GM04503 (cell line): ENCODE data around the gene CCDC159.
"Not testable (repeated sequence)": the region's sequence is repeated elsewhere in the genome, so short reads cannot be mapped to it uniquely, and the experiment has no call there.

Experiments
- DNase-seq: peaks from one replicate; pipeline ENCODE4 v3.0.0-alpha.2; 2012; ENCODE audit warnings: low read depth

The CCDC159 gene, protein sequence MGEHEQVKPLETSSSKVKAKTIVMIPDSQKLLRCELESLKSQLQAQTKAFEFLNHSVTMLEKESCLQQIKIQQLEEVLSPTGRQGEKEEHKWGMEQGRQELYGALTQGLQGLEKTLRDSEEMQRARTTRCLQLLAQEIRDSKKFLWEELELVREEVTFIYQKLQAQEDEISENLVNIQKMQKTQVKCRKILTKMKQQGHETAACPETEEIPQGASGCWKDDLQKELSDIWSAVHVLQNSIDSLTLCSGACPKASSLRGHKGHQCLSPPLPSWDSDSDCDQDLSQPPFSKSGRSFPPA

DNA sequence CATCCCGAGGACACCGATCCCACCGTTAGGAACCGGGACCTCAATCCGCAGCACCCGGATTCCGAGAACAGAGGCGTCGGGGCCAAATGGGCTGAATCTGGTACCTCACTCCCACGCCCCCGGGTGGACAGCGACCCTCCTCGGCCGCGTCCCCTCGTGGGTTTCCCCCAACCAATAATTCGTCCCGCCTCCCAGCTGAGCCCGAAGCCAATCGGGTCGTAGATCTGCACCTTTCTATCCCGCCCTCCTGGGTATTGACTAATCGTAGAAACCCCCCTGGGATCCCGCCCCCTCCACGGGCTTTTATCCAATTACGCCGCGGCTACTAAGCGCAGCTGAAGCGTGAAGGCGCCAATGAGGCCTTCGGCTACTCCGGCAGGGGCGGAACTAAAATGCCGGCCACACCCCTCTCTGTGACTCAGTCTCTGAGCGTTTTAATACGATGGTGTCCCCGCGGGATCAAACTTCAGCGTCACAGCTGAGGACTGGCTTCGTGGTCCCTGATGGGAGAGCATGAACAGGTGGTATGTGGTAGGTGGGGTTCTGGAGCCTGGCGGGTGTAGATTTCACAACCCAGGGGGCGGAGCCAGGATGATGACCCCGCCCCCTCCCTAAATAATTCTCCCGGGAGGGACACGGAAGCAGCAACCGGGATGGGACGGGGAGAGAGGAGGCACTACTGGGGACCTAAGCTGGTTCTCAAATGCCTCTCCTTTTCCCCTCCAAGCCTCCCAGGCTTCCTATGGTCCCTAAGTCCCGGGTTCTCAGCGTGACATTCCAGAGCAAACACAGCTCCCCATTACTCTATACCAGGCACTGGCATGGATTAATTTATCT lies at the start of gene CCDC159, which contains the start of gene TMEM205:
Gene CCDC159 (plus strand): TSS at position 416 of the 837 bp plus-strand sequence. CDS start 88 bp downstream, at position 504.
Gene TMEM205 (minus strand): TSS at position 165 of the 837 bp plus-strand sequence. CDS start 649 bp downstream, outside the sequence.
- DNase-seq = peak; percentile 96

DNA sequence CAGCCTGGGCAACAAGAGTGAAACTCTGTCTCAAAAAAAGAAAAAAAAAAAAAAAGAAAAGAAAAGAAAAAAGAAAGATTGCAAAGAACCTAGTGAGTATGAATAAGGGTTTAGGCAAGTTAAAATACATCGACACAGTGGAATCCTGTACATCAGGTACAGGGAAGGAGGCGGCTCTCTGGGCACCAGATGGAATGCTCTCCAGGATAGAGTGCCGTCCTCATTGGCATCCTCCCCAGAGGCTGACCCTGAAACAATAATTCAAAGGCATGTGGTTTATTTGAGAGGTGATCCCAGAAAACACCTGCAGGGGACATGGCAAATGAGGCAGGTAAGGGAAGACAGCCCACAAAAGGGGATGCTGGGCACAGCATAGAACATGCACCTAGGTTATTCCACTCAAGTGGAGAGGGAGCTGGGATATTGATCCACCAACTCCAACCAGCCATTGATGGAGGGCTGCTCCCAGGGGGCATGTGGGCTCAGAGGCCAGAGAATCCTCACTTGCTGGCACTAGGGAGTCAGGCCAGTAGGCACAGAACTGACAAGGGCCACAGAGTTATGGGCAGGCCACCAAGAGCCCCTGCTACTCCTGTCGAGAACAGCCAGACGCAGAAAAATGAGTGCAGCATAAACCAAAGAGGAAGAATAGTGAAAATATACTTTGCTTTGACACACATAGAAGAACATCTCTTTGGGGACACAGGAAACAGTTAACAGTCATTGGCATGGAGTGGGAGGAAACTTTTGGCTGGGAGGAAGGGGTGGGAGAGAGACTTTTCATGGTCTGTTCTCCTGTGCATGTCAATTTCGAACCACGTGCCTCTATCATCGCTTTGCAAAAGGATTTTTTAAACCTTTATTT lies 46.1 kb upstream of the CCDC159 start:
- no peak for DNase-seq

DNA sequence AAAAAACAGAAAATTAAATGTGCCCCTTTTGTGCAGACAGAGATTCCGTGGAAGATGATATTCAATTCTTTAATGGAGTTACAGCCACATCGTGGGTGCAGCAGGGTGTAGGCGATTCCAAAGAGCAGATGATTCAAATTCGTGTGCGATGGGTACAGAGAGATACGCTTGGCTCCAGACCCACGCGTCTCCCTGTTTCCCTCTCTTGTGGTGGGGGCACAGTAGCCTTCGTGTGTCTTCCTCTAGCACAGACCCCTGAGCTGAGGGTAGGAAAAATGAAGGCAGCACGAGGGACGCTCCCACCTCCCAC lies 45.6 kb upstream of the CCDC159 start:
- no peak for DNase-seq

DNA sequence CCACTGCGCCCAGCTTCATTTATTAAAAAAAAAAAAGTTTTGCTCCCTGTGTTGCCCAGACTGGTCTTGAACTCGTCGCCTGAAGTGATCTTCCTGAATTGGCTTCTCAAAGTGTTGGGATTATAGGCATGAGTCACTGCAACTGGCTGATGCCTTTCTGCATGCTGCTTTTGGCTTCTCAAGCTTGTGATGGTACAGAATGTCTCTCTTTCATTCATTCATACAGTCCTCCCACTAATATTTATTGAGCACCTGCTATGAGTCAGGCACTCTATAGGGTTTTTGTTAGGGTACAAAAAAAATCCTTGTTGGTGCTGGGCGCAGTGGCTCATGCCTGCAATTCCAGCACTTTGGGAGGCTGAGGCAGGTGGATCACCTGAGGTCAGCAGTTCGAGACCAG lies 41.4 kb upstream of the CCDC159 start:
- DNase-seq = no peak

DNA sequence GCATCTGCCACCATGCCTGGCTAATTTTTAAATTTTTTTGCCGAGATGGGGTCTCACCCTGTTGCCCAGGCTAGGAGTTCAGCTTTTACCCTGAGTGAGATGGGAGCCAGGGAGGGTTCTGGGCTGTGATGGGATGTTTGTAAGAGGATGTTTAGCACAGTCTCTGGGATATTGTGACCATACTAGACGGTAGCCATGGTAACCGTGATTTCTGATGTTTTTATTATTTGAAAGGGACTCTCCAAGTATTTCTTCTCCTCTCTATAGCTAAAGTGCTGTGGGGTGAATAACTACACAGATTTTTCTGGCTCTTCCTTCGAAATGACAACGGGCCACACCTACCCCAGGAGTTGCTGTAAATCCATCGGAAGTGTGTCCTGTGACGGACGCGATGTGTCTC lies 40.0 kb upstream of the CCDC159 start:
- no peak for DNase-seq

DNA sequence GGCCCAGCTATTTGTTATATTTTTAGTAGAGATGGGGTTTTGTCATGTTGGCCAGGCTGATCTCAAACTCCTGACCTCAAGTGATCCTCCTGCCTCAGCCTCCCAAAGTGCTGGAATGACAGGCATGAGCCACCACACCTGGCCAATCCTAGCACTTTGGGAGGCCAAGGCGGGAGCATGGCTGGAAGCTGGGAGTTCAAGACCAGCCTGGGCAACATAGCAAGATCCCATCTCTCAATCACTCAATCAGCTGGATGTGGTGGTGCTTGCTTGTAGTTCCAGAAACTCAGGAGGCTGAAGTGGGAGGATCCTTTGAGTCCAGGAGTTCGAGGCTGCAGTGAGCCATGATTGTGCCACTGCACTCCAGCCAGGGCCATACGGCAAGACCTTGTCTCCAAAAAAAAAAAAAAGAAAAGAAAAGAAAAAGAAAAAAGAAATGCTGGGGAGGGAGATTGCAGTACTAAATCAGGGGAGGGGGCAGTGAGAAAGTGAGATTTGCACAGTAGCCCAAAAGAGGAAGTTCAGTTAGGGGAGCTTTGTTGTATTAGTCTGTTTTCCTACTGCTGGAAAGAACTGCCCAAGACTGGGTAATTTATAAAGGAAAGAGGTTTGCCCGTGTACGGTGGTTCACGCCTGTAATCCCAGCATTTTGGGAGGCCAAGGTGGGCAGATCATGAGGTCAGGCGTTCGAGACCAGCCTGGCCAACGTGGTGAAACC lies 25.9 kb upstream of the CCDC159 start:
- DNase-seq = not testable (repeated sequence)

DNA sequence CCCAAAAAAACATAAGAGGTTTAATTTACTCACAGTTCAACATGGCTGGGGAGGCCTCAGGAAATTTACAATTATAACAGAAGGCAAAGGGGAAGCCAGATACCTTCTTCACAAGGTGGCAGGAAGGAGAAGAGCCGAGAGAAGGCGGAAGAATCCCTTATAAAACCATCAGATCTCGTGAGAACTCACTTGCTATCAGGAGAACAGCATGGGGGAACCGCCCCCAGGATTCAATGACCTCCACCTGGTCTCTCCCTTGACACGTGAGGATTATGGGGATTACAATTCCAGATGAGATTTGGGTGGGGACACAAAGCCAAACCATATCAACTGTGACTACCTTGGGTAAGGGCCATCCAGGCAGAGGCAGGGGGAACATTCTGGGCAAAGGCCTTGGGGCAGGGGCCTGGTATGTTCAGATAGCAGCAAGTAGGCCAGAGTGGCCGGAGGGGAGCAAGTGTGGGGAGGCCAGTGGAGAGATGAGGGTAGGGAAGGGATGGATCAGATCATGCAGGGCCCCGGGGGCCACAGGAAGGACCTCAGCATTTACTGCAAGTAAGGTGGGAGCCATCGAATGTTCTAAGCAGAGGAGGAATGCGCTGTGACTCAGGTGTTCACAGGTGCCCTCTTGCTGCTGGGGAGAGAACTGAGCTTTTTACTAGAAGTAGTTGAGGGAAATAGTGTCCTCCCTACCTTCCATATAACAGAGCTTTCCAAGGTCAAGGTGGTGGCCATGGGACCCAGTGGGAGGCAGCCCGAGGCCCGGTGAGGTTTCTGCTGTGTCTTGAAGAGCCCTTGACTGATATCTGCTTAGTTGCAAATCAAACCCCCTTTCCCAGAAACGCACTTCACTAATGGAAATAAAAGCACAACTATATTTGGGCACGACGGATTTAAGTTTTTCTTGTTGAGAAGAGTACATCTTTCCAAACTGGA lies 24.9 kb upstream of the CCDC159 start:
- DNase-seq = no peak

DNA sequence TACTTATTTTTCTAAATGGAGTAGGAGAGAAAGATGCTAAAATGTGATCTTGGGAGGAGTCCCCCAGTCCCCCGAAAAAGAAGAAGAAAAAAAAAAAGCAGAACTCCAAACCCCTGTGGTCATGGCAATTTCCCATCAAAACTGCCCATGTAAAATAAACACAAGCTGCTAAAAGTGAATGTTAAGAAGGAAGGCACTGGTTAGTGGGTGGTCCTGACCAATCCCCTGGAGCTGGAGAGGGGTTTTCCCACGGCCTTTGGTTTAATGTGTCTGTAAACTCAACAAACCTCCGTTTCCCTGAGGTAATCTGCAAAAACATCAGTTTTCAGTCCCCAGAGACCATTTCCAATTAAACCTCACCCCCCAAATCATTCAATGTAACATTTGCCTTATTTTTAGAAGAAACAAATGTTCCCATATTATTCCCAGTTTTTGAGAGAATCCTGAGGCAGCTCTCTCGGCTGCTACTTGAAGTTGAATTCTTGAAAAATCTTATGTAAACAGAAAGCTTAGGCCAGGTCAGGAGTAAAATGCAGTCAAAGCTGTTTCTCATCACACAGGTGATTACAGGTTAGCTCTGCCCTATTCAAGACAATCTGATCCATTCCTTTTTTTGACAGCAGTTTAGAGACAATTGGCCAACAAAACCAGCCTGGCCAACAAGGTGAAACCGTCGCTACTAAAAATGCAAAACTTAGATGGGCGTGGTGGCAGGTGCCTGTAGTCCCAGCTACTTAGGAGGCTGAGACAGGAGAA lies 23.9 kb upstream of the CCDC159 start:
- no peak for DNase-seq

DNA sequence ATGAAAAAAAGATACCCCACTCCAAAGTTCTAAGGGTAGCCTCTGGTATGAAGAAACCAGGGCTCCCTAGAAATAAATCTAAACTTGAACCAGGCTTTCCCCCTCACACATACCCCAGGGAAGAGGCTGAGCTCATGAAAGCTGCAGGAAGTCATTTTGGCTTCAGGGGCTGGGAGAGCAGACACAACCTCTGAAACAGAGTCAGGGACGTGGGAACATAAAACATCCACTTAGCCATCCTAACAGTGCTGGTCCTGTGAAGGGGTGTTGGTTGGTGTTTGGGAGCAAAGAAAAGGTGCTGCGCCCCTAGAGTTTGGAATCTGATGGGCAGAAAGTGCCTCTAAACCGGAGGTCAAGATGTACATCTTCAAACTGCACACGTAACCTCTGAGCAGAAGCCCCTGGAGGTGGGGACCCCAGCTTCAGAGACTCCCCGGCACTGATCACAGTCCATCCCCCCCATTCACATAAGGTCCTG lies 22.7 kb upstream of the CCDC159 start:
- DNase-seq = no peak

DNA sequence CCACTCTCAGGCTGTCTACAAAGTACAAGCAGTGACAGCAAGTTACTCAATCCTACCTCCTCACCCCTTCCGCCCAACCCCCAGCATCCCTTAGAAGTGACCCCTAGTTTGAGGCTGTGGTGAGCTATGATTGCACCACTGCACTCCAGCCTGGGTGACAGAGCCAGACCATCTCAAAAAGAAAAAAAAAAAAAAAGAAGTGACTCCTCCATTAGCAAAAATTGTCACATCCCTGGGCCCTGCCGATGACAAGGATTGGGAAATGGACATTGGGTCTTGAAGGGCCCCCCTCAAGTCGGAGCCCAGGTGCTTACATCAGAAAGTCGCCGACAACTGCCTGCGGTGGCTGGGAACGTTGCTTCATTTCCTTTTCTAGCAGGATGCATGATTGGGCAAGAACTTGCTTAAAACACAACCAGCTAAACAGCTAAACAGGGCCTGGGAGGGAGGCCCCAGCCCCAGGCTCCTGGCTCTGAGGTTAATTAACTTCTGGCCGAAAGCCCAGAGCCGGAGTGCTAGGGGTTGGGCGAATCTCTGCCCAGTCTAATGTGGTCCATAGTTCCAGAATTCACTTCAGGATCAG lies 22.1 kb upstream of the CCDC159 start:
- peak; percentile 89 for DNase-seq

DNA sequence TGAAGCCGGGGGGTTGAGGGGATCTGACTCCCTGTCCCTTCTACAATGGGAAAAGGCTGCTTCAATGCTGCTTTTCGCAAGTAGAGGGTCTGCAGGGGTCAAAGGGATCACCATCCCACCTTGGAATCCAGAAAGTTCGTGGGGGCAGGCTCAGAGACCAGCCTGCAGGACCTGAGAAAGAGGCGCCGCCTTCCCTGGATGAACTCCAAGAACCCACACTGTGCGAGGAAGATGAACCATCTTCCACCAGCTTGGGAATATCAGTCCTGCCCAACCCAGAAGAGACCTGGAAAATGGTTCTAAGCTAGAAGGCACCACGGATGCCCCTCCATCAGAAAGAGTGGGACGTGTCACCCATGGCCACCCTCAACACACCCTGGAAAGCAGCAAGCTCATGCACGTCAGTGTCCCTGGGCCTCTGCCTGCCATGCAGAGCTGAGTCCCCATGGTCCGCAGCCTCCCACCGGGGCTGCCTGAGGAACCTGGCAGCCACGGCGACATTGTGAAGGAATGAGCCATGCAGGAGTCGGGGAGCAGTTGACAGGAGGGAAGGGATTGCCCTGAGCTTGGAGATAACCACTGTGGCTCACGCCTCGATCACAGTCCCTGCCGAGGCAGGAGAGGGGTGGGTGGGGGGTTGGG lies 21.4 kb upstream of the CCDC159 start:
- DNase-seq = no peak

DNA sequence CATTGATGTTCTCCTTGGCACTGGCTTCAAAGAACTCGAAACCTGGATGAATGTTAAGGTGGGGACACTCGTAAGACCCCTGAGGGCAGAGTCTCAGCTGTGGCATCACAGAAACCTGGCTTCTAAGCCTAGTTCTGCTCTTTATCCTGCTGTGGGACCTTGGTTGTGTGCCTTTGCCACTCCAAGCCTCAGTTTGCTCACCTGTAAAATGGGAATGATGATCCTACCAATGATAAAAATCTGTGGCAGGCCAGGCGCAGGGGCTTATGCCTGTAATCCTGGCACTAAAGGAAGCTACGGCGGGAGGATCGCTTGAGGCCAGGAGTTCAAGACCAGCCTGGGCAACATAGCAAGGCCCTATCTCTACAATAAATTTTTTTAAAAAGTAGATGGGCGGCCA lies 20.8 kb upstream of the CCDC159 start:
- no peak for DNase-seq

DNA sequence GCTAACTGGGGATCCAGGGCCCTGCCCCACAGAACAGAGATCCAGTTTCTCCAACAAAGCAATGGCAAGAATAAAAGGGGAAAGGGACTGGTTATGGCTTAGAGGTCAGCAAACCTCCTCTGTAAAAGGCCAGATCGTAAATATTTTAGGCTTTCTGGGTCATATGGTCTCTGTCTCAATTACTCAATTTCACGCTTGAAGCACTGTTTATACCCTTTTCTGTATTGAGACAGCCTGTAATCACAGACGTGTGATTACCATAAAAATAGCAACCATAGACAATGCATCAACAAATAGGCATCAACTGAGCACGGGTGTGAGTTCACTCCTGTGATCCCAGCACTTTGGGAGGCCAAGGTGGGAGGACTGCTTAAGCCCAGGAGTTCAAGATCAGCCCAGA lies 16.2 kb upstream of the CCDC159 start:
- no peak for DNase-seq

DNA sequence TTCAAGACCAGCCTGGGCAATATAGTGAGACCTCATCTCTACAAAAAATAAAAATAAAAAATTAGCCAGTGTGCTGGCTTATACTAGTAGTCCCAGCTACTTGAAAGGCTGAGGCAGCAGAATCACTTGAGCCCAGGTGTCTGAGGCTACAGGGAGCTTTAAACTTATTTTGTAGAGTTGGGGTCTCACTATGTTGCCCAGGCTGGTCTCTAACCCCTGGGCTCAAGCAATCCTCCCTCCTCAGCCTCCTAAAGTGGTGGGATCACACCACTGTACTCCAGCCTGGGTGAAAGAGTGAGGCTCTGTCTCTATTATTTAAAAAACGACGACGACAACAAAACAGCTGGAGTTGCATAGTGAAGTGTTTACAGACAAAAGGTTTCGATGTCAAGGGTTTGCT lies 14.8 kb upstream of the CCDC159 start:
- DNase-seq = no peak

DNA sequence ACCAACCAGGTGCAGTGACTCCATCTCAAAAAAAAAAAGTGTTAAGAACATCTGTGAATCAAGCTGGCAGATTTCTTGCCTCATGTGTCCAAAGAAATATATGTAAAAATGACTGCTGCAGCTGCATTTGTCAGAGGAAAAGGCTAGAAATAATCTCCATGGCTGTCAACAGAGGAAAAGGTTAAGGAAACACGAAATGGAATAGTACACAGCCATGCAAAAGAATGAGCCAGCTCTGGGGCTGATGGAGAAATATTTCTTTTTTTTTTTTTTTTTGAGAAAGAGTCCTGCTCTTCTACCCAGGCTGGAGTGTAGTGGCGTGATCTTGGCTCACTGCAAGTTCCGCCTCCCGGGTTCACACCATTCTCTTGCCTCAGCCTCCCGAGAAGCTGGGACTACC lies 13.5 kb upstream of the CCDC159 start:
- no peak for DNase-seq

DNA sequence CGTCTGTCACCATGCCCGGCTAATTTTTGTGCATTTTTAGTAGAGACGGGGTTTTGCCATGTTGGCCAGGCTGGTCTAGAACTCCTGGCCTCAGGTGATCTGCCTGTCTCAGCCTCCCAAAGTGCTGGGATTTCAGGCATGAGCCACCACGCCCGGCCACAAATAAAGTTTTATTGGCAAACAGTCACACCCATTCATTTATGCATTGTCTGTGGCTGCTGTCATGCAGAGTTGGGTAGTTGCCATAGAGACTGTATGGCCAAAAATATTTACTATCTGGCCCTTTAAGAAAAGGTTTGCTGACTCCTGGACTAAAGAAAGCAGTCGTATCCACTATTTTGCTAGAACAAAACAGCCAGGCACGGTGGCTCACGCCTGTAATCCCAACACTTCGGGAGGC lies 12.5 kb upstream of the CCDC159 start:
- DNase-seq = not testable (repeated sequence)

DNA sequence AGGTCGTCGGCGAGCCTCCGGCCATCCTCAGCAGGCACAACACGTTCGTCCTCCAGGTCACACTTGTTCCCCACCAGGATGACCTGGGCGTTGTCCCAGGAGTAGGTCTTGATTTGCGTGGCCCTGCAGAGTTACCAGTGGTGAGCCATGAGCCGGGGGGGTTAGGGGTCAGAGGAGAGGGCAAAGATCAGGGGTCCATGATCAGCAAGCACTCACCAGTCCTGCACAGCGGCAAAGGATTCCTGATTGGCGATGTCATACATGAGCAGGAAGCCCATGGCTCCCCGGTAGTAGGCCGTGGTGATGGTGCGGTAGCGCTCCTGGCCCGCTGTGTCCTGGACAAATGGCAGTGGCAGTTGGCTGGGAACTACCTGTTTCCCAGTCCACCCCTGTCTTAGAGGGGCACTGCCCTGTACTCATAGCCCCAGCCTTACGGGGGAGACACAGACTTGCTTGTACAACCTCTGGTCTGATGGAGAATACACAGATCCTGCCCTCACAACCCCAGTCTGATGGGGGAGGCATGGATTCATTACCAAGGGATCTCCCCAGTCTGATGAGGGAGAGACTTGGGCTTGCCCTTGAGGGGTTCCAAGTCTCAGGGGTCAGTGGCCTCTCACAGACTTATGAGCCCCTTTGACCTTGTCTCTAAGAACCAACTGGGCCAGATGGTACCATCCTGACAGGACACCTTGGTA lies 10.7 kb upstream of the CCDC159 start:
- DNase-seq = no peak

DNA sequence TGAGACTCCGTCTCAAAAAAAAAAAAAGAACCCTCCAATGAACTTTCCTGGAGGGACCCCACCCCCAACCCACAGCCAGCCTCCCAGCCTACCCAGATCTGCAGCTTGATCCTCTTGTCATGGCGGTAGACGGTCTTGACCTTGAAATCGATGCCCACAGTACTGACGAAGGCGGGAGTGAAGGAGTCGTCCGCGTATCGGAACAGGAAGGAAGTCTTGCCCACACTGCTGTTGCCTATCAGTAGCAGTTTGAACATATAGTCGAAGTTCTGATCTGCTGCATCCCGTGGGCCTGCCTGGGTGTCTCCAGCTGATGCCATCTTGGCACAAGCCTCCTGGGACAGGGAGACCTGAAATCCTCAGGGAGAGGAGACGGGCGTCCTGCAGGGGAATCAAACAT lies 9.2 kb upstream of the CCDC159 start:
- DNase-seq = no peak
